Esophagus squamous epithelium (tissue), 5 donors: ENCODE measurements around the gene RBM20. TPM values are rescaled to one million over a fixed set of nuclear protein-coding genes. Genes with fewer than 3 reads are reported as not detected.
A peak's percentile ranks its signal among the peaks of the same experiment; 100 is the strongest.

Experiments
- DNase-seq: peaks from one replicate; lab custom pipeline; 2025; lab: John Stamatoyannopoulos, UW
- H3K27ac ChIP-seq, 4 donors: fragments of 200-600 bp; sonication (generic); one replicate each; pipeline ENCODE4 v1.5.1; 2016 to 2019; ENCODE audit warnings: mild to moderate bottlenecking in 1 of 4
- H3K27me3 ChIP-seq, 4 donors: fragments of 200-600 bp; sonication (generic); 1 replicate in 3 of 4; 2 replicates in 1 of 4; pipeline versions ENCODE4 v1.5.1 to v1.6.0; 2017 to 2021; ENCODE audit warnings: antibody characterized with exemption in 1 of 4
- H3K36me3 ChIP-seq, 3 donors: fragments of 200-600 bp; sonication (generic); one replicate each; pipeline ENCODE4 v1.5.1; 2016 to 2019
- H3K4me1 ChIP-seq, 3 donors: fragments of 200-600 bp; sonication (generic); one replicate each; pipeline ENCODE4 v1.5.1; 2017 to 2019
- H3K4me3 ChIP-seq, 4 donors: fragments of 200-600 bp; sonication (generic); 1 replicate in 3 of 4; 2 replicates in 1 of 4; pipeline ENCODE4 v1.5.1; 2016 to 2019; ENCODE audit warnings: mild to moderate bottlenecking in 2 of 4, moderate library complexity in 1 of 4
- H3K9me3 ChIP-seq, 3 donors: fragments of 200-600 bp; sonication (generic); one replicate each; pipeline ENCODE4 v1.5.1; 2016 to 2019
- CTCF ChIP-seq, 6 experiments: fragments of 450-650 bp in 4 of 6; fragments of 200-600 bp in 2 of 6; sonication (generic) in 2 of 6; IDR thresholded peaks; one replicate each; pipeline ENCODE4 v1.5.1; 2016 to 2019; ENCODE audit warnings: antibody characterized with exemption in 6 of 6, mild to moderate bottlenecking in 4 of 6, moderate library complexity in 4 of 6
- POLR2A ChIP-seq, 4 donors: fragments of 450-650 bp; IDR thresholded peaks; one replicate each; pipeline ENCODE4 v1.6.1; 2017; ENCODE audit warnings: antibody characterized with exemption in 4 of 4, mild to moderate bottlenecking in 4 of 4, moderate library complexity in 3 of 4
- WGBS, 2 donors: methylation state at CpG; one replicate each; pipeline ENCODE4 v1.1.5; 2018; 5-methylcytosine and 5-hydroxymethylcytosine counted together
- intact Hi-C: fragments of 100-400 bp; cut with DNase I; formaldehyde crosslinking; loops from one replicate; pipeline ENCODE4 v1.15.0; 2022
- total RNA-seq, 4 donors: library from RNA; depleted of rRNA; stranded (reverse); fragments of >200 nt; gene quantifications; one replicate each; pipeline ENCODE4 v1.1.0, GENCODE V29; 2016
- donor health status: DM: yes; HTN: yes; CAD: no.

The RBM20 gene
- total RNA-seq, 4 donors from 2014 or later = 2.1 to 10.3 (median 3.7) TPM

GRCh38 chr10:110845192-110845755, 201.1 kb downstream of the RBM20 start:
- no peak for DNase-seq
- intact Hi-C loops = no loop called here
- no peak overlapping the region for H3K4me3 ChIP-seq
- no peaks in the 10 kb centered on the region for H3K9me3 ChIP-seq
- peaks cover 23 to 80% (median 25%) of the 10 kb centered on the region in 3 donors for H3K4me1 ChIP-seq
- no peaks in the 10 kb centered on the region for H3K36me3 ChIP-seq
- TF ChIP-seq POLR2A (IDR thresholded peaks at IDR 0.05) (no peak), CTCF (IDR thresholded peaks at IDR 0.05) (no peak)
- WGBS, 2 donors = 83 to 93% methylated on average over 1 of the region's 2 CpGs
- H3K27me3 ChIP-seq = no peaks in the 10 kb centered on the region
- peak overlapping the region; percentile 78 to 91 (median 86) for H3K27ac ChIP-seq

- H3K27ac ChIP-seq = peak overlapping the region; percentile 78 to 91 (median 86)
- H3K36me3 ChIP-seq = no peaks in the 10 kb centered on the region
- TF ChIP-seq POLR2A (IDR thresholded peaks at IDR 0.05) = no peak
- TF ChIP-seq CTCF (IDR thresholded peaks at IDR 0.05) = no peak
- no peak overlapping the region for H3K4me3 ChIP-seq
- no peaks in the 10 kb centered on the region for H3K27me3 ChIP-seq
- DNase-seq = no peak
- intact Hi-C loops = no loop called here
- WGBS, 2 donors = 55 to 63% methylated on average over 2 of the region's 3 CpGs
- H3K4me1 ChIP-seq = peaks cover 21 to 80% (median 22%) of the 10 kb centered on the region in 3 donors
- no peaks in the 10 kb centered on the region for H3K9me3 ChIP-seq
Measured at GRCh38 chr10:110845756-110846620, 201.9 kb downstream of the RBM20 start.

- peaks cover 22 to 80% (median 27%) of the 10 kb centered on the region in 3 donors for H3K4me1 ChIP-seq
- WGBS, 2 donors = 84% methylated on average over 5 to 6 of the region's 6 CpGs
- no peak for DNase-seq
- H3K4me3 ChIP-seq = no peak overlapping the region
- no peaks in the 10 kb centered on the region for H3K27me3 ChIP-seq
- TF ChIP-seq POLR2A (IDR thresholded peaks at IDR 0.05) (no peak), CTCF (IDR thresholded peaks at IDR 0.05) (no peak)
- no peaks in the 10 kb centered on the region for H3K9me3 ChIP-seq
- intact Hi-C loops = no loop called here
- peak overlapping the region in 3 of 4 donors; percentile 76 to 91 (median 90) for H3K27ac ChIP-seq
- no peaks in the 10 kb centered on the region for H3K36me3 ChIP-seq
Measured at GRCh38 chr10:110847374-110847773, 203.2 kb downstream of the RBM20 start.

- no peak overlapping the region for H3K27ac ChIP-seq
- 70 to 85% methylated on average over 2 of the region's 2 CpGs for WGBS, 2 donors
- no peak for TF ChIP-seq POLR2A (IDR thresholded peaks at IDR 0.05)
- TF ChIP-seq CTCF (IDR thresholded peaks at IDR 0.05) = no peak
- H3K27me3 ChIP-seq = no peaks in the 10 kb centered on the region
- no peak overlapping the region for H3K4me3 ChIP-seq
- no peaks in the 10 kb centered on the region for H3K36me3 ChIP-seq
- peaks cover 24 to 80% (median 30%) of the 10 kb centered on the region in 3 donors for H3K4me1 ChIP-seq
- intact Hi-C loops = no loop called here
- no peaks in the 10 kb centered on the region for H3K9me3 ChIP-seq
- DNase-seq = no peak
Measured at GRCh38 chr10:110848106-110848505, 204.0 kb downstream of the RBM20 start.

- Histone ChIP-seq H3K9me3 (no peaks in the 10 kb centered on the region), H3K4me3 (no peak overlapping the region), H3K4me1 (peaks cover 13 to 63% (median 29%) of the 10 kb centered on the region in 3 donors), H3K36me3 (no peaks in the 10 kb centered on the region), H3K27me3 (no peaks in the 10 kb centered on the region), H3K27ac (no peak overlapping the region)
- TF ChIP-seq POLR2A (IDR thresholded peaks at IDR 0.05) (no peak), CTCF (IDR thresholded peaks at IDR 0.05) (no peak)
- no peak for DNase-seq
- WGBS, 2 donors = 97 to 100% methylated on average over 3 of the region's 3 CpGs
- intact Hi-C loops = no loop called here
Measured at GRCh38 chr10:110850099-110850498, 206.0 kb downstream of the RBM20 start.
